PC-9 (cell line): Measurements from ENCODE around the gene MAP1LC3B2. TPM values are rescaled to one million over a fixed set of nuclear protein-coding genes. Genes with fewer than 3 reads are reported as not detected.

Source experiments
- BruUV-seq: library from RNA; stranded (reverse); fragments of 400-500 nt; replicated peaks from 2 replicates; lab custom pipeline; 2021; lab: Mats Ljungman, UMichigan
- CTCF ChIA-PET: fragments of 300-600 bp; sonication (Branson Sonifier 250); formaldehyde crosslinking; loops from one replicate; lab custom pipeline; 2022; ENCODE audit warnings: antibody characterized with exemption; lab: Charles Lee
- POLR2A ChIA-PET: fragments of 300-600 bp; sonication (Branson Sonifier 250); formaldehyde crosslinking; loops from one replicate; lab custom pipeline; 2022; ENCODE audit warnings: antibody characterized with exemption; ENCODE audit not compliant: unreplicated experiment; lab: Charles Lee
- DNase-seq, 2 experiments: peaks; one replicate each; pipeline versions ENCODE4 v3.0.0 to v3.0.0-alpha.2; 2015 to 2022; ENCODE audit warnings: mixed read lengths in 1 of 2
- H2AFZ ChIP-seq: fragments of 200-600 bp; sonication (generic); 2 replicates; pipeline ENCODE4 v1.8.1; 2017; ENCODE audit warnings: antibody characterized with exemption
- H3F3A ChIP-seq: fragments of 200-600 bp; sonication (generic); 2 replicates; pipeline ENCODE4 v1.8.1; 2017; ENCODE audit warnings: antibody characterized with exemption, mild to moderate bottlenecking, low read depth; ENCODE audit not compliant: insufficient read depth
- H3K27ac ChIP-seq: fragments of 200-600 bp; sonication (generic); 2 replicates; pipeline ENCODE4 v1.6.1; 2016; ENCODE audit warnings: mixed run types
- H3K27me3 ChIP-seq: fragments of 200-600 bp; sonication (generic); 2 replicates; pipeline ENCODE4 v1.6.1; 2016; ENCODE audit warnings: low read depth, mixed run types; ENCODE audit not compliant: insufficient read depth
- H3K36me3 ChIP-seq: fragments of 200-600 bp; sonication (generic); 2 replicates; pipeline ENCODE4 v1.6.1; 2016; ENCODE audit warnings: low read depth, mixed run types
- H3K4me1 ChIP-seq: fragments of 200-600 bp; sonication (generic); replicated peaks from 2 replicates; pipeline ENCODE4 v1.6.1; 2016; ENCODE audit warnings: mixed run types; ENCODE audit not compliant: insufficient read depth
- H3K4me2 ChIP-seq: fragments of 200-600 bp; sonication (generic); 2 replicates; pipeline ENCODE4 v1.6.1; 2017; ENCODE audit warnings: mixed run types
- H3K4me3 ChIP-seq: fragments of 200-600 bp; sonication (generic); 2 replicates; pipeline ENCODE4 v1.6.1; 2016; ENCODE audit warnings: mixed run types
- H3K79me2 ChIP-seq: fragments of 200-600 bp; sonication (generic); 2 replicates; pipeline ENCODE4 v1.6.1; 2017; ENCODE audit warnings: low read depth, mixed run types
- H3K9me2 ChIP-seq: fragments of 200-600 bp; sonication (generic); 2 replicates; pipeline ENCODE4 v1.8.1; 2017; ENCODE audit warnings: mild to moderate bottlenecking; ENCODE audit not compliant: insufficient read depth
- H3K9me3 ChIP-seq: fragments of 200-600 bp; sonication (generic); 2 replicates; pipeline ENCODE4 v1.8.1; 2016; ENCODE audit warnings: low read depth; ENCODE audit not compliant: insufficient read depth
- H4K20me1 ChIP-seq: fragments of 200-600 bp; sonication (generic); 2 replicates; pipeline ENCODE4 v1.8.1; 2017; ENCODE audit not compliant: insufficient read depth
- EZH2 ChIP-seq: fragments of 200-600 bp; sonication (generic); IDR thresholded peaks from 2 replicates; pipeline ENCODE4 v1.8.0; 2017; ENCODE audit warnings: antibody characterized with exemption, low read depth
- intact Hi-C: fragments of 100-400 bp; cut with micrococcal nuclease; formaldehyde crosslinking; loops from one replicate; pipeline ENCODE4 v1.10.0; 2022; ENCODE audit not compliant: unreplicated experiment
- total RNA-seq: library from RNA; stranded (reverse); gene quantifications from 2 replicates; pipeline ENCODE4 v1.2.3, GENCODE V29; 2021
- TF ChIP-seq, protein P1 (sequence below): fragments of 200-600 bp; sonication (generic); conservative IDR thresholded peaks from 2 replicates; pipeline ENCODE4 v1.6.1; 2017; ENCODE audit warnings: mixed run types, antibody characterized with exemption, mild to moderate bottlenecking, moderate library complexity

Gene MAP1LC3B2
- total RNA-seq, 1 experiment from 2014 or later: 1.4 TPM

- ChIA-PET CTCF (no interaction called here), POLR2A (no interaction called here)
These were observed 35.3 kb downstream of the MAP1LC3B2 start for GRCh38 chr12:116594325-116595038.

GRCh38 chr12:116595186-116595585 is 36.0 kb downstream of the MAP1LC3B2 start:
- H3K4me2 ChIP-seq: no peak overlapping the region
- no peaks in the 10 kb centered on the region for H3K9me3 ChIP-seq
- BruUV-seq: no TSS peak
- peaks cover 3% of the 10 kb centered on the region; the same call in 1 of the 2 replicates for H3F3A ChIP-seq
- intact Hi-C loops: loop anchor here (10.0 kb wide), 2 partner anchors 450 to 600 kb away; no protein-coding TSS in a partner anchor
- ChIA-PET POLR2A (no interaction called here), CTCF (no interaction called here)
- H3K27ac ChIP-seq: no peak overlapping the region
- TF ChIP-seq, protein P1, sequence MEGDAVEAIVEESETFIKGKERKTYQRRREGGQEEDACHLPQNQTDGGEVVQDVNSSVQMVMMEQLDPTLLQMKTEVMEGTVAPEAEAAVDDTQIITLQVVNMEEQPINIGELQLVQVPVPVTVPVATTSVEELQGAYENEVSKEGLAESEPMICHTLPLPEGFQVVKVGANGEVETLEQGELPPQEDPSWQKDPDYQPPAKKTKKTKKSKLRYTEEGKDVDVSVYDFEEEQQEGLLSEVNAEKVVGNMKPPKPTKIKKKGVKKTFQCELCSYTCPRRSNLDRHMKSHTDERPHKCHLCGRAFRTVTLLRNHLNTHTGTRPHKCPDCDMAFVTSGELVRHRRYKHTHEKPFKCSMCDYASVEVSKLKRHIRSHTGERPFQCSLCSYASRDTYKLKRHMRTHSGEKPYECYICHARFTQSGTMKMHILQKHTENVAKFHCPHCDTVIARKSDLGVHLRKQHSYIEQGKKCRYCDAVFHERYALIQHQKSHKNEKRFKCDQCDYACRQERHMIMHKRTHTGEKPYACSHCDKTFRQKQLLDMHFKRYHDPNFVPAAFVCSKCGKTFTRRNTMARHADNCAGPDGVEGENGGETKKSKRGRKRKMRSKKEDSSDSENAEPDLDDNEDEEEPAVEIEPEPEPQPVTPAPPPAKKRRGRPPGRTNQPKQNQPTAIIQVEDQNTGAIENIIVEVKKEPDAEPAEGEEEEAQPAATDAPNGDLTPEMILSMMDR: no peak
- TF ChIP-seq EZH2: no peak
- H3K9me2 ChIP-seq: no peaks in the 10 kb centered on the region
- H3K4me3 ChIP-seq: no peak overlapping the region
- H3K27me3 ChIP-seq: no peaks in the 10 kb centered on the region
- H3K4me1 ChIP-seq: peaks cover 11% of the 10 kb centered on the region; the same call in 1 of the 2 replicates
- no peaks in the 10 kb centered on the region for H3K36me3 ChIP-seq
- no peaks in the 10 kb centered on the region for H4K20me1 ChIP-seq
- DNase-seq: no peak
- no peaks in the 10 kb centered on the region for H3K79me2 ChIP-seq
- no peak overlapping the region for H2AFZ ChIP-seq

More at GRCh38 chr12:116594325-116595038, 35.3 kb downstream of the MAP1LC3B2 start:
- Histone ChIP-seq H3K27ac (no peak overlapping the region), H3F3A (peaks cover 5% of the 10 kb centered on the region; the same call in 1 of the 2 replicates), H3K36me3 (no peaks in the 10 kb centered on the region), H3K4me1 (peaks cover 12% of the 10 kb centered on the region; the same call in 1 of the 2 replicates), H3K9me3 (no peaks in the 10 kb centered on the region), H4K20me1 (no peaks in the 10 kb centered on the region), H3K27me3 (no peaks in the 10 kb centered on the region), H3K4me3 (no peak overlapping the region), H2AFZ (no peak overlapping the region), H3K4me2 (no peak overlapping the region), H3K9me2 (no peaks in the 10 kb centered on the region), H3K79me2 (no peaks in the 10 kb centered on the region)
- no peak for DNase-seq
- intact Hi-C loops: loop anchor here (5.0 to 10.0 kb wide), 3 partner anchors 67 to 600 kb away; no protein-coding TSS in a partner anchor
- no peak for TF ChIP-seq EZH2
- TF ChIP-seq, protein P1: no peak
- BruUV-seq: no TSS peak

GRCh38 chr12:116595672-116596071 is 36.5 kb downstream of the MAP1LC3B2 start:
- H2AFZ ChIP-seq: no peak overlapping the region
- no TSS peak for BruUV-seq
- H3F3A ChIP-seq: no peaks in the 10 kb centered on the region
- no peak for DNase-seq
- no peaks in the 10 kb centered on the region for H3K79me2 ChIP-seq
- intact Hi-C loops: loop anchor here (10.0 kb wide), 2 partner anchors 451 to 601 kb away; no protein-coding TSS in a partner anchor
- peaks cover 6% of the 10 kb centered on the region; the same call in 1 of the 2 replicates for H3K4me1 ChIP-seq
- H3K36me3 ChIP-seq: no peaks in the 10 kb centered on the region
- no peaks in the 10 kb centered on the region for H3K9me3 ChIP-seq
- no peak overlapping the region for H3K4me3 ChIP-seq
- ChIA-PET POLR2A (no interaction called here), CTCF (no interaction called here)
- no peaks in the 10 kb centered on the region for H3K27me3 ChIP-seq
- H3K27ac ChIP-seq: no peak overlapping the region
- H3K4me2 ChIP-seq: no peak overlapping the region
- no peaks in the 10 kb centered on the region for H3K9me2 ChIP-seq
- TF ChIP-seq EZH2: no peak
- TF ChIP-seq, protein P1: no peak
- H4K20me1 ChIP-seq: no peaks in the 10 kb centered on the region
